GM12878 (cell line): ENCODE measurements around the gene URB1. TPM values are rescaled to one million over a fixed set of nuclear protein-coding genes. Genes with fewer than 3 reads are reported as not detected.

ENCODE experiments used
- ATAC-seq: fragments of 200-7000 bp; cut with Tn5 transposase; 3 replicates; pipeline ENCODE4 v1.9.1; 2020; ENCODE audit warnings: mild to moderate bottlenecking, moderate library complexity
- BruUV-seq: library from RNA; stranded (reverse); fragments of 400-500 nt; replicated peaks from 2 replicates; lab custom pipeline; 2021; lab: Mats Ljungman, UMichigan
- CTCF ChIA-PET: fragments of 300-600 bp; sonication (Branson Sonifier 250); formaldehyde crosslinking; extraction: SDS; loops from one replicate; lab custom pipeline; 2021; ENCODE audit warnings: inconsistent platforms; lab: Yijun Ruan, JAX
- POLR2A ChIA-PET: fragments of 350-600 bp; formaldehyde crosslinking; extraction: SDS; loops from one replicate; lab custom pipeline; 2021; ENCODE audit warnings: inconsistent platforms; lab: Charles Lee
- RAD21 ChIA-PET: fragments of 300-600 bp; sonication (Branson Sonifier 250); formaldehyde crosslinking; loops from one replicate; lab custom pipeline; 2023; ENCODE audit warnings: antibody characterized with exemption; ENCODE audit not compliant: unreplicated experiment; lab: Charles Lee
- SMC1A ChIA-PET: fragments of 300-600 bp; sonication (Branson Sonifier 250); formaldehyde crosslinking; loops from one replicate; lab custom pipeline; 2023; ENCODE audit not compliant: unreplicated experiment, uncharacterized antibody; lab: Charles Lee
- DNase-seq: peaks from one replicate; pipeline ENCODE4 v3.0.0-alpha.2; 2011; ENCODE audit warnings: low read depth, low spot score
- FAIRE-seq: peaks from 3 replicates; lab custom pipeline; 2011; peaks lifted over from hg19 to GRCh38; lab: Jason Lieb, UNC
- H2AFZ ChIP-seq: 2 replicates; pipeline ENCODE4 v1.6.0; 2011; ENCODE audit warnings: low read depth, low read length, control low read depth; ENCODE audit not compliant: control insufficient read depth
- H3K27ac ChIP-seq: 2 replicates; pipeline ENCODE4 v1.5.1; 2011; ENCODE audit warnings: control low read depth; ENCODE audit not compliant: control insufficient read depth, insufficient read depth
- H3K27me3 ChIP-seq, 2 experiments: replicated peaks in 1 of 2; 2 replicates each; pipeline versions ENCODE4 v1.6.0 to v1.6.1; 2011; ENCODE audit warnings: low read length in 1 of 2; ENCODE audit not compliant: control insufficient read depth in 2 of 2, insufficient read depth in 2 of 2
- H3K36me3 ChIP-seq, 2 experiments: 2 replicates each; pipeline ENCODE4 v1.5.1; 2011; ENCODE audit warnings: low read length in 1 of 2; ENCODE audit not compliant: control insufficient read depth in 2 of 2, insufficient read depth in 2 of 2
- H3K4me1 ChIP-seq: 2 replicates; pipeline ENCODE4 v1.6.1; 2011; ENCODE audit warnings: mild to moderate bottlenecking, low read length, moderate library complexity, mixed read lengths; ENCODE audit not compliant: control insufficient read depth, insufficient read depth
- H3K4me2 ChIP-seq: 2 replicates; pipeline ENCODE4 v1.6.0; 2011; ENCODE audit warnings: control low read depth; ENCODE audit not compliant: control insufficient read depth, insufficient read depth
- H3K4me3 ChIP-seq: fragments of 200-600 bp; sonication (generic); 2 replicates; pipeline ENCODE4 v1.5.1; 2016
- H3K79me2 ChIP-seq: 2 replicates; pipeline ENCODE4 v1.6.0; 2011; ENCODE audit warnings: low read length; ENCODE audit not compliant: control insufficient read depth, insufficient read depth
- H3K9ac ChIP-seq: 2 replicates; pipeline ENCODE4 v1.8.0; 2011; ENCODE audit warnings: low read length, control low read depth, mixed read lengths; ENCODE audit not compliant: control insufficient read depth, insufficient read depth
- H3K9me3 ChIP-seq: replicated peaks from 3 replicates; pipeline ENCODE4 v1.5.1; 2011; ENCODE audit warnings: mild to moderate bottlenecking, low read length; ENCODE audit not compliant: control insufficient read depth, insufficient read depth
- H4K20me1 ChIP-seq: 2 replicates; pipeline ENCODE4 v1.6.0; 2011; ENCODE audit not compliant: control insufficient read depth, insufficient read depth
- HDAC2 ChIP-seq: fragments of 200-600 bp; sonication (generic); IDR thresholded peaks from 2 replicates; pipeline ENCODE4 v1.6.1; 2017
- JUND ChIP-seq: IDR thresholded peaks from 2 replicates; pipeline ENCODE4 v1.6.1; 2012; ENCODE audit warnings: low read depth, mild to moderate bottlenecking, low read length, improper control_type of control experiment, moderate library complexity
- MEF2B ChIP-seq: fragments of 450-650 bp; IDR thresholded peaks from 2 replicates; pipeline ENCODE4 v1.6.1; 2018; ENCODE audit warnings: mild to moderate bottlenecking, moderate library complexity; ENCODE audit not compliant: partially characterized antibody, poor library complexity, severe bottlenecking
- MTA3 ChIP-seq: IDR thresholded peaks from 2 replicates; pipeline ENCODE4 v1.6.1; 2012; ENCODE audit warnings: low read length, inconsistent platforms, borderline replicate concordance
- NFYA ChIP-seq: IDR thresholded peaks from 2 replicates; pipeline ENCODE4 v1.6.1; 2011; ENCODE audit warnings: low read depth, mild to moderate bottlenecking, low read length, improper control_type of control experiment, borderline replicate concordance
- NKRF ChIP-seq: fragments of 450-650 bp; conservative IDR thresholded peaks from 2 replicates; pipeline ENCODE4 v1.6.1; 2017; ENCODE audit warnings: mild to moderate bottlenecking, moderate library complexity
- RUNX3 ChIP-seq: IDR thresholded peaks from 2 replicates; pipeline ENCODE4 v1.6.1; 2012; ENCODE audit warnings: low read length, inconsistent platforms
- SMAD5 ChIP-seq: IDR thresholded peaks from 2 replicates; pipeline ENCODE4 v1.6.1; 2016; ENCODE audit warnings: antibody characterized with exemption, low read depth
- SUZ12 ChIP-seq: fragments of 200-600 bp; sonication (generic); IDR thresholded peaks from one replicate; pipeline ENCODE4 v1.6.1; 2018; ENCODE audit warnings: antibody characterized with exemption, mild to moderate bottlenecking; ENCODE audit not compliant: unreplicated experiment
- TAF1 ChIP-seq: IDR thresholded peaks from 2 replicates; pipeline ENCODE4 v1.6.1; 2011; ENCODE audit warnings: mild to moderate bottlenecking, low read depth, low read length, borderline replicate concordance
- TCF3 ChIP-seq: IDR thresholded peaks from 2 replicates; pipeline ENCODE4 v1.6.1; 2012; ENCODE audit warnings: low read depth, mild to moderate bottlenecking, low read length, borderline replicate concordance; ENCODE audit not compliant: insufficient read depth
- USF2 ChIP-seq: IDR thresholded peaks from 2 replicates; pipeline ENCODE4 v1.6.1; 2011; ENCODE audit warnings: low read depth, low read length, improper control_type of control experiment, borderline replicate concordance
- ZBTB33 ChIP-seq: fragments of 450-650 bp; IDR thresholded peaks from 2 replicates; pipeline ENCODE4 v1.6.1; 2017; ENCODE audit warnings: mild to moderate bottlenecking
- WGBS: methylation state at CpG from one replicate; pipeline ENCODE4 v1.1.6; 2016; ENCODE audit warnings: low lambda C conversion rate; ENCODE audit not compliant: insufficient replicate concordance, insufficient coverage; ENCODE audit errors: missing lambda C conversion rate; 5-methylcytosine and 5-hydroxymethylcytosine counted together
- in situ Hi-C: fragments of 300-500 bp; cut with MboI; formaldehyde crosslinking; loops from 9 replicates; pipeline ENCODE4 v1.14.3; 2018; ENCODE audit warnings: mixed read lengths
- intact Hi-C: fragments of 100-400 bp; cut with micrococcal nuclease; formaldehyde crosslinking; loops from one replicate; pipeline ENCODE4 v1.14.2; 2022; ENCODE audit not compliant: unreplicated experiment
- polyA plus RNA-seq, 11 experiments: library from polyadenylated mRNA; depleted of rRNA in 4 of 11; unstranded in 6 of 11; stranded (reverse) in 5 of 11; fragments of >200 nt; fragmentation: Nextera tagmentation in 4 of 11; fragmentation: Illumina TruSeq in 1 of 11; extraction: Ambion mirVana in 4 of 11; extraction: Trizol in 1 of 11; gene quantifications; 1 replicate in 1 of 11; 2 replicates in 10 of 11; pipeline versions ENCODE4 v1.2.1 to v1.2.3, GENCODE V29; 2011 to 2016; ENCODE audit warnings: inconsistent platforms in 2 of 11, missing spikeins in 2 of 11, low read depth in 1 of 11
- total RNA-seq, 4 experiments: library from RNA; depleted of rRNA in 3 of 4; stranded (reverse); fragments of >200 nt in 3 of 4; fragmentation: Illumina TruSeq in 1 of 4; extraction: Trizol in 1 of 4; gene quantifications; 2 replicates each; pipeline versions ENCODE4 v1.2.1 to v1.2.3, GENCODE V29; 2013 to 2021
- TF ChIP-seq, protein P1 (sequence below): IDR thresholded peaks from 2 replicates; pipeline ENCODE4 v1.6.1; 2011; ENCODE audit warnings: mild to moderate bottlenecking, low read depth, low read length, moderate library complexity; ENCODE audit not compliant: insufficient replicate concordance
- TF ChIP-seq, protein P2 (sequence below): IDR thresholded peaks from 2 replicates; pipeline ENCODE4 v1.6.1; 2011; ENCODE audit warnings: borderline replicate concordance, low read depth, mild to moderate bottlenecking, moderate library complexity, low read length; ENCODE audit not compliant: insufficient read depth, poor library complexity, severe bottlenecking
- TF ChIP-seq, protein P3 (sequence below): IDR thresholded peaks from 2 replicates; pipeline ENCODE4 v1.6.1; 2012; ENCODE audit warnings: low read depth, low read length, improper control_type of control experiment

Gene URB1
- total and polyA plus RNA-seq, 10 of the 15 experiments (the other 5 are each of a cell fraction or from before 2014, with no cell fraction given): 0.56 to 23.2 (median 8.9) TPM

DNA sequence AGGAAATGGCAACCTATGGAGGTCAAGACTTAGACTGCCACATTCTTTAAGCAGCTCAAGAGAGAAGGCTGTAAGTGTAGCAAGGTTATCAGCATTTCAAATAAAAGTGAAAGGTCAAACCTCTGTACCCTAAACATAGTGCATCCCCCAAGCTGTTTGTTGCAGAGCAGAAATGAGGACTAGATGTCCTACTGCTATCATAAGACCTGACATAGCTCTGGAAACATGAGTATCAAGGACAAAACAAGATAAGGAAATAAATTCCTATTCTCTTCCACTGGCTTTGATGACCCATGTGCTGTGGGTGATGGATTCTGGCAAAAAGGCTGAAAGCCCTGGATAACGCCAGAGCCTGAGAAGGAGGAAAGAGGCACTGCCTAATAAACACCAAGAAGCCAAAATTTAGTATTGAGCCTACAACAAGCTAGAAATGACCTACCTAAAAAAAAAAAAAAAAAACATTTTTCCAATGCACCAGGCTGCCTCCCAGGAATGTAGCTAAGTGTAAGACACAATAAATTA lies 35.9 kb downstream of the URB1 start:
- RAD21 ChIA-PET: no interaction called here
- ATAC-seq (no peak), DNase-seq (no peak), FAIRE-seq (no peak)
- no peaks in the 10 kb centered on the region for H4K20me1 ChIP-seq
- SMC1A ChIA-PET: no interaction called here
- intact Hi-C loops: no loop called here
- no peak overlapping the region for H3K4me2 ChIP-seq
- no peak overlapping the region for H3K4me3 ChIP-seq
- POLR2A ChIA-PET: interaction anchor here (0.5 to 0.6 kb wide), 3 partner anchors 10 to 1186 kb away, joined by 3 to 6 read pairs (median 5); no protein-coding TSS in a partner anchor
- in situ Hi-C loops: no loop called here
- BruUV-seq: no TSS peak
- H3K79me2 ChIP-seq: no peaks in the 10 kb centered on the region
- no peaks in the 10 kb centered on the region for H3K9me3 ChIP-seq
- no peak overlapping the region for H3K27ac ChIP-seq
- CTCF ChIA-PET: interaction anchor here (0.6 kb wide), 1 partner anchor 577 kb away, joined by 4 read pairs; no protein-coding TSS in a partner anchor
- no peak overlapping the region for H2AFZ ChIP-seq
- H3K36me3 ChIP-seq: peaks cover 38 to 41% of the 10 kb centered on the region in 2 experiments; a peak in 3 of 4 replicates
- no peak overlapping the region for H3K9ac ChIP-seq
- no peaks in the 10 kb centered on the region for H3K4me1 ChIP-seq
- H3K27me3 ChIP-seq: no peaks in the 10 kb centered on the region
- 100% methylated on average over 1 of the region's 1 CpG for WGBS
- TF ChIP-seq USF2 (no peak), MEF2B (no peak), ZBTB33 (no peak), SUZ12 (no peak), MTA3 (no peak), JUND (no peak), SMAD5 (no peak), TAF1 (no peak), HDAC2 (no peak), RUNX3 (no peak), TCF3 (no peak), NKRF (no peak), NFYA (no peak)
- TF ChIP-seq, protein P1, sequence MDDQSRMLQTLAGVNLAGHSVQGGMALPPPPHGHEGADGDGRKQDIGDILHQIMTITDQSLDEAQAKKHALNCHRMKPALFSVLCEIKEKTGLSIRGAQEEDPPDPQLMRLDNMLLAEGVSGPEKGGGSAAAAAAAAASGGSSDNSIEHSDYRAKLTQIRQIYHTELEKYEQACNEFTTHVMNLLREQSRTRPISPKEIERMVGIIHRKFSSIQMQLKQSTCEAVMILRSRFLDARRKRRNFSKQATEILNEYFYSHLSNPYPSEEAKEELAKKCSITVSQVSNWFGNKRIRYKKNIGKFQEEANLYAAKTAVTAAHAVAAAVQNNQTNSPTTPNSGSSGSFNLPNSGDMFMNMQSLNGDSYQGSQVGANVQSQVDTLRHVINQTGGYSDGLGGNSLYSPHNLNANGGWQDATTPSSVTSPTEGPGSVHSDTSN: no peak
- TF ChIP-seq, protein P2, sequence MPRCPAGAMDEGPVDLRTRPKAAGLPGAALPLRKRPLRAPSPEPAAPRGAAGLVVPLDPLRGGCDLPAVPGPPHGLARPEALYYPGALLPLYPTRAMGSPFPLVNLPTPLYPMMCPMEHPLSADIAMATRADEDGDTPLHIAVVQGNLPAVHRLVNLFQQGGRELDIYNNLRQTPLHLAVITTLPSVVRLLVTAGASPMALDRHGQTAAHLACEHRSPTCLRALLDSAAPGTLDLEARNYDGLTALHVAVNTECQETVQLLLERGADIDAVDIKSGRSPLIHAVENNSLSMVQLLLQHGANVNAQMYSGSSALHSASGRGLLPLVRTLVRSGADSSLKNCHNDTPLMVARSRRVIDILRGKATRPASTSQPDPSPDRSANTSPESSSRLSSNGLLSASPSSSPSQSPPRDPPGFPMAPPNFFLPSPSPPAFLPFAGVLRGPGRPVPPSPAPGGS: no peak
- TF ChIP-seq, protein P3, sequence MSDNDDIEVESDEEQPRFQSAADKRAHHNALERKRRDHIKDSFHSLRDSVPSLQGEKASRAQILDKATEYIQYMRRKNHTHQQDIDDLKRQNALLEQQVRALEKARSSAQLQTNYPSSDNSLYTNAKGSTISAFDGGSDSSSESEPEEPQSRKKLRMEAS: no peak
